SK-N-SH treated with all-trans-retinoic acid at 6 μM for 48 hours (cell line): ENCODE results near the gene AMFR.

Source experiments
- ATAC-seq: fragments of 200-7000 bp; cut with Tn5 transposase; 3 replicates; pipeline ENCODE4 v1.9.1; 2020; ENCODE audit warnings: mild to moderate bottlenecking, moderate library complexity
- ARNTL ChIP-seq: fragments of 450-650 bp; formaldehyde crosslinking; IDR thresholded peaks from 2 replicates; pipeline ENCODE4 v1.5.0; 2020; ENCODE audit warnings: low read depth, mild to moderate bottlenecking, moderate library complexity, borderline replicate concordance
- BACH2 ChIP-seq: fragments of 250-450 bp; sonication (Bioruptor Pico); IDR thresholded peaks from 2 replicates; pipeline ENCODE4 v1.9.0; 2021; ENCODE audit warnings: mild to moderate bottlenecking, borderline replicate concordance
- CREB5 ChIP-seq: fragments of 250-450 bp; sonication (Bioruptor Pico); IDR thresholded peaks from 2 replicates; pipeline ENCODE4 v1.5.1; 2020; ENCODE audit warnings: low read depth, mild to moderate bottlenecking, moderate library complexity
- ISL1 ChIP-seq: fragments of 250-450 bp; sonication (Bioruptor Pico); IDR thresholded peaks from 2 replicates; pipeline ENCODE4 v2.1.2; 2022; ENCODE audit warnings: mild to moderate bottlenecking, moderate library complexity
- OSR1 ChIP-seq: fragments of 250-450 bp; sonication (Bioruptor Pico); IDR thresholded peaks from 2 replicates; pipeline ENCODE4 v1.8.0; 2022; ENCODE audit warnings: moderate library complexity, mild to moderate bottlenecking, inconsistent platforms
- PATZ1 ChIP-seq: fragments of 250-450 bp; sonication (Bioruptor Pico); IDR thresholded peaks from 2 replicates; pipeline ENCODE4 v1.8.0; 2020; ENCODE audit warnings: mild to moderate bottlenecking, moderate library complexity, borderline replicate concordance
- PPARA ChIP-seq: fragments of 250-450 bp; sonication (Bioruptor Pico); IDR thresholded peaks from 2 replicates; pipeline ENCODE4 v1.5.0; 2020; ENCODE audit warnings: mild to moderate bottlenecking, borderline replicate concordance
- RARB ChIP-seq: fragments of 250-450 bp; sonication (Bioruptor Pico); IDR thresholded peaks from 2 replicates; pipeline ENCODE4 v1.8.0; 2021; ENCODE audit warnings: mild to moderate bottlenecking, moderate library complexity
- SNAI2 ChIP-seq: fragments of 250-450 bp; sonication (Bioruptor Pico); IDR thresholded peaks from 2 replicates; pipeline ENCODE4 v1.5.0; 2020; ENCODE audit warnings: mild to moderate bottlenecking, moderate library complexity
- TCF4 ChIP-seq: fragments of 250-450 bp; sonication (Bioruptor Pico); IDR thresholded peaks from 2 replicates; pipeline ENCODE4 v1.8.0; 2021; ENCODE audit warnings: mild to moderate bottlenecking, moderate library complexity, borderline replicate concordance
- TOX ChIP-seq: fragments of 250-450 bp; sonication (Bioruptor Pico); IDR thresholded peaks from 2 replicates; pipeline ENCODE4 v1.8.0; 2021; ENCODE audit warnings: mild to moderate bottlenecking, moderate library complexity, borderline replicate concordance
- ZC3H10 ChIP-seq: fragments of 250-450 bp; sonication (Bioruptor Pico); IDR thresholded peaks from 2 replicates; pipeline ENCODE4 v1.5.1; 2021; ENCODE audit warnings: mild to moderate bottlenecking, moderate library complexity
- ZFP3 ChIP-seq: fragments of 250-450 bp; sonication (Bioruptor Pico); IDR thresholded peaks from 2 replicates; pipeline ENCODE4 v1.5.0; 2020; ENCODE audit warnings: mild to moderate bottlenecking, moderate library complexity
- ZNF70 ChIP-seq: fragments of 450-650 bp; formaldehyde crosslinking; IDR thresholded peaks from 2 replicates; pipeline ENCODE4 v1.5.0; 2020; ENCODE audit warnings: mild to moderate bottlenecking, moderate library complexity
- ZNF8 ChIP-seq: fragments of 450-650 bp; formaldehyde crosslinking; IDR thresholded peaks from 2 replicates; pipeline ENCODE4 v1.5.0; 2020; ENCODE audit warnings: mild to moderate bottlenecking, moderate library complexity
- TF ChIP-seq, protein P1 (sequence below): fragments of 250-450 bp; sonication (Bioruptor Pico); IDR thresholded peaks from 2 replicates; pipeline ENCODE4 v1.5.0; 2020; ENCODE audit warnings: mild to moderate bottlenecking, moderate library complexity
- TF ChIP-seq, protein P2 (sequence below): fragments of 250-450 bp; sonication (Bioruptor Pico); IDR thresholded peaks from 2 replicates; pipeline ENCODE4 v1.5.1; 2021; ENCODE audit warnings: mild to moderate bottlenecking, moderate library complexity

AMFR gene

DNA sequence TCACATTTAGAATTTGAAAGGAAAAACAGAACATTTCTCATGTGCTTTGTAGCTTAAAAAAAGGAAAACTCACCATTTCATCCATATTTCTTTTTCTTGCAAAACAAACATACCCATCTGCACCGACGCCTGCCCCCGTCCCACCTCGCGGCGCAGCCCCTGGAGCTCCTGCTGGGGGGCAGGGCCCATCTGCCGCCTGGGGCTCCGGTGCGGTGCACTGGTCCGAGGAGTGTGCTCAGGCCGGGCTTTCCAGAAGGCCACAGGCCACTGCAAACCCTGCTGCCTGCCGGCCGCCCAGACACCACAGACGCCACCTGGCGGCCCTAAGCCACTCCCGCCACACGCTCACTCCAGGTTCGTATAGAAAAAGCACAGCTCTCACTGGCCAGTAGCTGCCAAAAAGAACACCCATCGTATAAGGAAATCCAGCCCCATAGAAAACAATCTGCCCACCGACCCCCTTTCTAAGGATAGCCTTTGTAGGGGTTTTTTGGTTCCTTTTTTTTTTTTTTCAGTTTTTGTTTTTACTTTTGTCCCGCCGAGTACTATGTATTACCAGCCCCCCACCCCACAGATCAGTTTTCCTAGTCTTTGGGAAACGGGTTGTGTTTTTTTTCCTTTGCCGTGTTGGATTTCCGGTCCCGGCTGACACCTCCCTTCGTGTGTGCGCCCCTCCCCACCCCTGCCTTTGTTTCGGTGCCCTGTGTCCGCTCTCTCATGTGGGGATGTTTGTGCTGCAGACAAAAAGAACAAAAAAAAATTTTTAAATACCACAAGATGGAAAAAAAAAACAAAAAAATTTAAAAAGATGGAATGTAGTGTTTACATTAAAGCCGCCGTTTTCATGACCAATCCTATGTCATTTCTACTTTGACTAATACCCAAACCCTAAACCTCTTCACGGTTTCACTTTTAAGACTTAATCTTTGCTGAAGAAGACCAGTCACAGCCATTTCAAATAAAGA is 68.8 kb downstream of the AMFR start:
- TF ChIP-seq ZFP3 (CRISPR knock-in tag): no peak
- TF ChIP-seq TCF4 (CRISPR knock-in tag): peak; percentile 19; the same call in 1 of the 2 replicates
- ATAC-seq: peak; percentile 99

DNA sequence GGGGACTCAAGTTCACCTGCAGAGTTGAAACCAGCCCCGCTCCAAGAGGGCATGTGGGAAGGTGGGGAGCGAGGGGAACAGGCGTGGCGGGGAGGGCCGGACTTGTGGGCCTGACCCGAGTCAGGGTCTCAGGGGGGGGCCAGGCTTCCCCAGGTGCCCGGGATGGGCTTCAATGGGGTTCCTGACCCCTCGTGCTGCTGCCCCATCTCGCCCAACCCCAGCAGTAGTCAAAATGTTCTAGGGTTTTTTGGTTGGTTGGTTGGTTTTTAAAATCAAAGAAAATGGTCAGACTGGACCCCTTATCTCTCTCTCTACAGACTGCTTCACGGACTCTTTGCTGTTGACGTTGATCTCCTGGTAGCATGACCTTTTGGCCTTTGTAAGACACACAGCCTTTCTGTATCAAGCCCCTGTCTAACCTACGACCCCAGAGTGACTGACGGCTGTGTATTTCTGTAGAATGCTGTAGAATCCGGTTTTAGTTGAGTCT is 69.5 kb downstream of the AMFR start:
- no peak for ATAC-seq
- no peak for TF ChIP-seq CREB5
- no peak for TF ChIP-seq PPARA (CRISPR knock-in tag)
- TF ChIP-seq, protein P1, sequence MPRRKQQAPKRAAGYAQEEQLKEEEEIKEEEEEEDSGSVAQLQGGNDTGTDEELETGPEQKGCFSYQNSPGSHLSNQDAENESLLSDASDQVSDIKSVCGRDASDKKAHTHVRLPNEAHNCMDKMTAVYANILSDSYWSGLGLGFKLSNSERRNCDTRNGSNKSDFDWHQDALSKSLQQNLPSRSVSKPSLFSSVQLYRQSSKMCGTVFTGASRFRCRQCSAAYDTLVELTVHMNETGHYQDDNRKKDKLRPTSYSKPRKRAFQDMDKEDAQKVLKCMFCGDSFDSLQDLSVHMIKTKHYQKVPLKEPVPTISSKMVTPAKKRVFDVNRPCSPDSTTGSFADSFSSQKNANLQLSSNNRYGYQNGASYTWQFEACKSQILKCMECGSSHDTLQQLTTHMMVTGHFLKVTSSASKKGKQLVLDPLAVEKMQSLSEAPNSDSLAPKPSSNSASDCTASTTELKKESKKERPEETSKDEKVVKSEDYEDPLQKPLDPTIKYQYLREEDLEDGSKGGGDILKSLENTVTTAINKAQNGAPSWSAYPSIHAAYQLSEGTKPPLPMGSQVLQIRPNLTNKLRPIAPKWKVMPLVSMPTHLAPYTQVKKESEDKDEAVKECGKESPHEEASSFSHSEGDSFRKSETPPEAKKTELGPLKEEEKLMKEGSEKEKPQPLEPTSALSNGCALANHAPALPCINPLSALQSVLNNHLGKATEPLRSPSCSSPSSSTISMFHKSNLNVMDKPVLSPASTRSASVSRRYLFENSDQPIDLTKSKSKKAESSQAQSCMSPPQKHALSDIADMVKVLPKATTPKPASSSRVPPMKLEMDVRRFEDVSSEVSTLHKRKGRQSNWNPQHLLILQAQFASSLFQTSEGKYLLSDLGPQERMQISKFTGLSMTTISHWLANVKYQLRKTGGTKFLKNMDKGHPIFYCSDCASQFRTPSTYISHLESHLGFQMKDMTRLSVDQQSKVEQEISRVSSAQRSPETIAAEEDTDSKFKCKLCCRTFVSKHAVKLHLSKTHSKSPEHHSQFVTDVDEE: no peak
- TF ChIP-seq ZC3H10 (CRISPR knock-in tag): no peak
- no peak for TF ChIP-seq RARB
- TF ChIP-seq OSR1 (CRISPR knock-in tag): no peak
- TF ChIP-seq SNAI2 (CRISPR knock-in tag): no peak

GRCh38 chr16:56355221-56355620 is 70.1 kb downstream of the AMFR start:
- TF ChIP-seq RARB (no peak), ARNTL (CRISPR knock-in tag) (no peak), ZFP3 (CRISPR knock-in tag) (no peak), TCF4 (CRISPR knock-in tag) (no peak), ZNF70 (CRISPR knock-in tag) (no peak), TOX (CRISPR knock-in tag) (no peak), SNAI2 (CRISPR knock-in tag) (no peak), PPARA (CRISPR knock-in tag) (no peak), BACH2 (CRISPR knock-in tag) (no peak), ISL1 (CRISPR knock-in tag) (no peak), PATZ1 (CRISPR knock-in tag) (no peak)
- TF ChIP-seq, protein P2, sequence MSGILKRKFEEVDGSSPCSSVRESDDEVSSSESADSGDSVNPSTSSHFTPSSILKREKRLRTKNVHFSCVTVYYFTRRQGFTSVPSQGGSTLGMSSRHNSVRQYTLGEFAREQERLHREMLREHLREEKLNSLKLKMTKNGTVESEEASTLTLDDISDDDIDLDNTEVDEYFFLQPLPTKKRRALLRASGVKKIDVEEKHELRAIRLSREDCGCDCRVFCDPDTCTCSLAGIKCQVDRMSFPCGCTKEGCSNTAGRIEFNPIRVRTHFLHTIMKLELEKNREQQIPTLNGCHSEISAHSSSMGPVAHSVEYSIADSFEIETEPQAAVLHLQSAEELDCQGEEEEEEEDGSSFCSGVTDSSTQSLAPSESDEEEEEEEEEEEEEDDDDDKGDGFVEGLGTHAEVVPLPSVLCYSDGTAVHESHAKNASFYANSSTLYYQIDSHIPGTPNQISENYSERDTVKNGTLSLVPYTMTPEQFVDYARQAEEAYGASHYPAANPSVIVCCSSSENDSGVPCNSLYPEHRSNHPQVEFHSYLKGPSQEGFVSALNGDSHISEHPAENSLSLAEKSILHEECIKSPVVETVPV (CRISPR knock-in tag): no peak
- TF ChIP-seq, all 23 proteins: peak for 0
- no peak for ATAC-seq

- ATAC-seq: no peak
- TF ChIP-seq, protein P1: no peak
- TF ChIP-seq ARNTL (CRISPR knock-in tag) (no peak), TCF4 (CRISPR knock-in tag) (no peak), PPARA (CRISPR knock-in tag) (no peak), CREB5 (no peak), ZNF8 (CRISPR knock-in tag) (no peak), SNAI2 (CRISPR knock-in tag) (no peak), RARB (no peak), ISL1 (CRISPR knock-in tag) (no peak), ZNF70 (CRISPR knock-in tag) (no peak), ZC3H10 (CRISPR knock-in tag) (no peak), BACH2 (CRISPR knock-in tag) (no peak), OSR1 (CRISPR knock-in tag) (no peak)
- TF ChIP-seq, protein P2 (CRISPR knock-in tag): no peak
These were observed 70.6 kb downstream of the AMFR start for GRCh38 chr16:56354746-56355145.
